Trophoblast cell (in vitro differentiated cells and primary cell): ENCODE data around the gene FAM170A.

Experiments
- DNase-seq, 2 donors: peaks; one replicate each; pipeline ENCODE4 v3.0.0-alpha.2; 2016
- H2AFZ ChIP-seq: 2 replicates; pipeline ENCODE4 v1.6.1; 2013; ENCODE audit warnings: low read length, moderate library complexity, mild to moderate bottlenecking; ENCODE audit not compliant: insufficient read depth, poor library complexity
- H2AK5ac ChIP-seq: 2 replicates; pipeline ENCODE4 v1.6.1; 2013; ENCODE audit warnings: mild to moderate bottlenecking, low read length
- H2BK120ac ChIP-seq: 2 replicates; pipeline ENCODE4 v1.6.1; 2013; ENCODE audit warnings: low read length, mild to moderate bottlenecking, moderate library complexity; ENCODE audit not compliant: insufficient read depth, poor library complexity
- H2BK12ac ChIP-seq: 2 replicates; pipeline ENCODE4 v1.6.1; 2013; ENCODE audit warnings: mild to moderate bottlenecking, low read length, moderate library complexity
- H2BK5ac ChIP-seq: 2 replicates; pipeline ENCODE4 v1.6.1; 2013; ENCODE audit warnings: low read length, low read depth, moderate library complexity, mild to moderate bottlenecking; ENCODE audit not compliant: poor library complexity
- H3K14ac ChIP-seq: 2 replicates; pipeline ENCODE4 v1.6.1; 2013; ENCODE audit warnings: mild to moderate bottlenecking, low read length
- H3K18ac ChIP-seq: 2 replicates; pipeline ENCODE4 v1.6.1; 2013; ENCODE audit warnings: mild to moderate bottlenecking, low read length
- H3K23ac ChIP-seq: 2 replicates; pipeline ENCODE4 v1.6.1; 2013; ENCODE audit warnings: low read length
- H3K27ac ChIP-seq: 2 replicates; pipeline ENCODE4 v1.5.1; 2013; ENCODE audit warnings: low read depth, mild to moderate bottlenecking, inconsistent platforms, low read length, moderate library complexity
- H3K27me3 ChIP-seq: 2 replicates; pipeline ENCODE4 v1.6.1; 2013; ENCODE audit warnings: inconsistent platforms, mild to moderate bottlenecking, low read length, moderate library complexity; ENCODE audit not compliant: insufficient read depth
- H3K36me3 ChIP-seq, 2 experiments: 1 replicate in 1 of 2; 2 replicates in 1 of 2; pipeline ENCODE4 v1.6.1; 2013; ENCODE audit warnings: low read length in 2 of 2, mild to moderate bottlenecking in 2 of 2, moderate library complexity in 1 of 2; ENCODE audit not compliant: insufficient read depth in 2 of 2, control insufficient read depth in 1 of 2
- H3K4ac ChIP-seq: 2 replicates; pipeline ENCODE4 v1.6.1; 2013; ENCODE audit warnings: low read depth, mild to moderate bottlenecking, low read length, moderate library complexity
- H3K4me1 ChIP-seq, 2 experiments: 1 replicate in 1 of 2; 2 replicates in 1 of 2; pipeline ENCODE4 v1.6.1; 2013; ENCODE audit warnings: low read length in 2 of 2, mild to moderate bottlenecking in 2 of 2, moderate library complexity in 1 of 2; ENCODE audit not compliant: insufficient read depth in 2 of 2, control insufficient read depth in 1 of 2
- H3K4me2 ChIP-seq: 2 replicates; pipeline ENCODE4 v1.6.1; 2013; ENCODE audit warnings: inconsistent platforms, mild to moderate bottlenecking, low read length, moderate library complexity
- H3K4me3 ChIP-seq: 2 replicates; pipeline ENCODE4 v1.5.1; 2013; ENCODE audit warnings: mild to moderate bottlenecking, low read depth, low read length, inconsistent platforms
- H3K79me1 ChIP-seq: one replicate; pipeline ENCODE4 v1.6.1; 2013; ENCODE audit warnings: low read length
- H3K79me2 ChIP-seq: 2 replicates; pipeline ENCODE4 v1.6.1; 2013; ENCODE audit warnings: low read length, mild to moderate bottlenecking; ENCODE audit not compliant: control insufficient read depth, insufficient read depth, poor library complexity
- H3K9ac ChIP-seq: 2 replicates; pipeline ENCODE4 v1.6.1; 2013; ENCODE audit warnings: mild to moderate bottlenecking, low read length
- H3K9me3 ChIP-seq: 2 replicates; pipeline ENCODE4 v1.6.1; 2013; ENCODE audit warnings: low read depth, mild to moderate bottlenecking, control low read depth, inconsistent platforms, low read length; ENCODE audit not compliant: insufficient read depth
- H4K12ac ChIP-seq: 2 replicates; pipeline ENCODE4 v1.6.1; 2013; ENCODE audit warnings: low read depth, mild to moderate bottlenecking, low read length, moderate library complexity
- H4K8ac ChIP-seq: 2 replicates; pipeline ENCODE4 v1.6.1; 2013; ENCODE audit warnings: low read depth, mild to moderate bottlenecking, low read length, moderate library complexity
- H4K91ac ChIP-seq: one replicate; pipeline ENCODE4 v1.6.1; 2013; ENCODE audit warnings: low read depth, mild to moderate bottlenecking, low read length, moderate library complexity
- WGBS: extraction: QIAGEN DNeasy Blood & Tissue Kit; methylation state at CpG from one replicate; pipeline ENCODE4 v1.1.7; 2013; ENCODE audit warnings: missing lambda C conversion rate; ENCODE audit not compliant: insufficient read length, insufficient coverage; ENCODE audit errors: extremely low coverage; 5-methylcytosine and 5-hydroxymethylcytosine counted together

FAM170A gene

DNA sequence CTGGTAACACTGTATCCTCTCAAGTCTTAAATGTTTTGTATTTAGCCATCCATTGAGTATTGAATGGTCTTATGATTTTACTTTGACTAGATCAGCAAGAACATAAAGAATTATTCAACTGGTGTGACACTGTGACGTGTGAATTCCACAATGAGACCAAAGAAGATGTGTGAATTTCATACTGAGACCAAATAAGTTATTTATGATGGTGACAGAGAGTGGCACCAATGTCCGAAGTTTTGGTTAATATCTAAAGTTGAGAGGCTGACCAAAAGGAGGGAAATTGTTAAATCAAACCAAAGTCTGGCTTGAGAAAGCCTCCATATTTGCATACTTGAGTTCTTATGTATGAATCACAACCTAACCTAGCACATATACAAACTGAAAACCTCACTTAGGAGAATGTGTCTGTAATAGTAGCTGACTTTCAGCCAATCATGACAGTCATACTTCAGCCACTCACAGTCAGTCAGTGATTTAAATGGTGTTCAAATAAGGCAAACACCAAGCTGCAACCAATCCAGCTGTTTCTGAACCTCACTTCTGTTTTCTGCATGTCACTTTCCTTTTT is 31.5 kb upstream of the FAM170A start:
- Histone ChIP-seq H3K27ac (no peak overlapping the region), H3K79me2 (no peaks in the 10 kb centered on the region), H3K23ac (no peak overlapping the region), H3K79me1 (no peaks in the 10 kb centered on the region), H2AFZ (no peak overlapping the region), H2AK5ac (no peak overlapping the region), H2BK5ac (no peak overlapping the region), H3K9me3 (no peaks in the 10 kb centered on the region), H3K9ac (no peak overlapping the region), H3K4me3 (no peak overlapping the region), H2BK120ac (no peak overlapping the region), H4K91ac (no peak overlapping the region), H3K36me3 (no peaks in the 10 kb centered on the region), H2BK12ac (no peak overlapping the region), H3K18ac (no peak overlapping the region), H3K14ac (no peak overlapping the region), H4K8ac (no peak overlapping the region), H3K27me3 (no peaks in the 10 kb centered on the region), H4K12ac (no peak overlapping the region), H3K4me2 (no peak overlapping the region), H3K4me1 (no peaks in the 10 kb centered on the region), H3K4ac (no peak overlapping the region)
- whole genome bisulfite sequencing, result no CpG with 5 or more reads among the region's 2 CpGs
- no peak for DNase-seq

DNA sequence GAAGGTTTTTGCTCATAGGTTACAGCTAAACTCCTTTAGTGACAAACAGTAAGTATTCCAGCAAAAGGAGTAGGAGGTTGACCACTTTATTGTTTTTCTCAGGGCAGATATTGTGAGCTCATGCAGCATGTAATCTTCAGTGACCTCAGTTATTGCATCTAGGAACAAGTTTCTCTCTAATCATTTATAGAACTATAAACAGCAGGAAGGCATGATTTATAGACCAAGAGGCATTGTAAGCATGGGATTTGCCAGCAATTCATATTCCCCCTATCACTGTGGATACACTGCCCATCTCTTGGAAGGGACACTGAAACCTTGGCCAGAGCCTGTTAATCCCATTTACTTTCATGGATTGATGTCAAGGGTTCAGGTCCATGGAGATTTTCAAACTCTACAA is 15.4 kb upstream of the FAM170A start:
- H3K9ac ChIP-seq, result no peak overlapping the region
- no peaks in the 10 kb centered on the region for H3K4me1 ChIP-seq
- H3K79me2 ChIP-seq, result no peaks in the 10 kb centered on the region
- no peaks in the 10 kb centered on the region for H3K36me3 ChIP-seq
- H3K14ac ChIP-seq, result no peak overlapping the region
- H3K18ac ChIP-seq, result no peak overlapping the region
- no peaks in the 10 kb centered on the region for H3K9me3 ChIP-seq
- no peak overlapping the region for H3K4ac ChIP-seq
- no peak overlapping the region for H4K91ac ChIP-seq
- H4K12ac ChIP-seq, result no peak overlapping the region
- no peak overlapping the region for H2AK5ac ChIP-seq
- no peak overlapping the region for H3K4me2 ChIP-seq
- no peak overlapping the region for H3K23ac ChIP-seq
- H2AFZ ChIP-seq, result no peak overlapping the region
- H2BK5ac ChIP-seq, result no peak overlapping the region
- no peaks in the 10 kb centered on the region for H3K79me1 ChIP-seq
- no peaks in the 10 kb centered on the region for H3K27me3 ChIP-seq
- H4K8ac ChIP-seq, result no peak overlapping the region
- no peak overlapping the region for H2BK120ac ChIP-seq
- H3K27ac ChIP-seq, result no peak overlapping the region
- H2BK12ac ChIP-seq, result no peak overlapping the region
- no peak overlapping the region for H3K4me3 ChIP-seq
- no peak for DNase-seq

DNA sequence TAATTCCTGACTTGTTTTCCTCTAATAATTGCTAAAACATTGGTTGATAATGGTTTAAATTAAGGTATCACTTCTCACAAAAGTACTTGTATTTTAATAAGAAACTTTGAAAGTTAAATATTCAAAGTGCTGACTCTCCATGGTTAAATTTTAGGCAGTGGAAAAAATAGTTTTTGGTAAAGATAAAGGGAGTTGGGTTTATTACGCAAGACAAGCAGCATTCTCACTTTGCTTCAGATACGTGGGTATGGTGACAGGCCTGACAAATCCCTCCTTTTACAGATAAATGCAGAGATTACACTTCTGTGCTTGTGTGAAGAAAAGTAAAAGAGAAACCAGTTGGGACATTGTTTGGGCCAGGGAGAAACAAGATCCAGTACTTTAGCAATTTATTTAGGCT is 14.5 kb upstream of the FAM170A start:
- Histone ChIP-seq H3K23ac (no peak overlapping the region), H4K91ac (no peak overlapping the region), H3K36me3 (no peaks in the 10 kb centered on the region), H2BK12ac (no peak overlapping the region), H4K8ac (no peak overlapping the region), H3K14ac (no peak overlapping the region), H3K79me1 (no peaks in the 10 kb centered on the region), H3K4me1 (no peaks in the 10 kb centered on the region), H2BK5ac (no peak overlapping the region), H3K18ac (no peak overlapping the region), H2AFZ (no peak overlapping the region), H3K4me3 (no peak overlapping the region), H3K9me3 (no peaks in the 10 kb centered on the region), H3K4ac (no peak overlapping the region), H2AK5ac (no peak overlapping the region), H3K9ac (no peak overlapping the region), H3K4me2 (no peak overlapping the region), H4K12ac (no peak overlapping the region), H3K27me3 (no peaks in the 10 kb centered on the region), H2BK120ac (no peak overlapping the region), H3K79me2 (no peaks in the 10 kb centered on the region), H3K27ac (no peak overlapping the region)
- WGBS, result no CpG with 5 or more reads among the region's 2 CpGs
- DNase-seq, result peak in 1 of 2 donors; percentile 62

DNA sequence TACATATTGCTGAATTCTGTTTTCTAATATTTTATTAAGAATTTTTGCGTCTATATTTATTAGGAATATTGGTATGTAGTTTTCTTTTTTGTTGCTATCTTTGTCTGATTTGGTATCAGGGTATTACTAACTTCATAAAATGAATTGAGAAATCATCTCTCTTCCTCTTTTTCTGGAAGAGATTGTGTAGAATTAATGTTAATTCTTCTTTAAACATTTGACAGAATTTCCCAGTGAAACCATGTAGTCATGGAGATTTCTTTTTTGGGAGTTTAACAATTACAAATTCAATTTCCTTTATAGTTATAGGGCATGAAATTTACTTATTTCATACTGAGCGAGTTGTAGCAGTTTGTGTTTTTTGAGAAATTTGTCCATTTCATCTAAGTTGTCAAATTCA is 3.3 kb upstream of the FAM170A start:
- Histone ChIP-seq H3K27me3 (no peaks in the 10 kb centered on the region), H2BK120ac (no peak overlapping the region), H3K27ac (no peak overlapping the region), H3K79me2 (no peaks in the 10 kb centered on the region), H3K4me2 (no peak overlapping the region), H3K18ac (no peak overlapping the region), H3K14ac (no peak overlapping the region), H3K4ac (no peak overlapping the region), H2BK12ac (no peak overlapping the region), H4K91ac (no peak overlapping the region), H3K36me3 (no peaks in the 10 kb centered on the region), H2AFZ (no peak overlapping the region), H4K12ac (no peak overlapping the region), H3K9ac (no peak overlapping the region), H3K9me3 (no peaks in the 10 kb centered on the region), H4K8ac (no peak overlapping the region), H3K23ac (no peak overlapping the region), H3K4me3 (no peak overlapping the region), H3K79me1 (no peaks in the 10 kb centered on the region), H2AK5ac (no peak overlapping the region), H3K4me1 (no peaks in the 10 kb centered on the region), H2BK5ac (no peak overlapping the region)
- no peak for DNase-seq
- no CpG with 5 or more reads among the region's 2 CpGs for WGBS
